DMS 273 (cell line): ENCODE data around the gene PHC2.
A peak's percentile ranks its signal among the peaks of the same experiment; 100 is the strongest.

Experiments
- DNase-seq: peaks from one replicate; lab custom pipeline; 2025; ENCODE audit not compliant: unreplicated experiment; lab: John Stamatoyannopoulos, UW

The PHC2 gene

GRCh38 chr1:33334081-33334552, 96.8 kb downstream of the PHC2 start:
- no peak for DNase-seq

GRCh38 chr1:33332881-33333280, 98.0 kb downstream of the PHC2 start:
- DNase-seq, result no peak

GRCh38 chr1:33332357-33332789, 98.5 kb downstream of the PHC2 start:
- DNase-seq, result peak; percentile 31

GRCh38 chr1:33331444-33332356, 99.2 kb downstream of the PHC2 start:
- DNase-seq, result no peak

GRCh38 chr1:33330906-33331305, 100.0 kb downstream of the PHC2 start:
- DNase-seq, result no peak

- DNase-seq, result no peak
Measured at GRCh38 chr1:33330361-33330890, 100.5 kb downstream of the PHC2 start.

- DNase-seq, result no peak
Measured at GRCh38 chr1:33329600-33330305, 101.1 kb downstream of the PHC2 start.

- DNase-seq, result no peak
Measured at GRCh38 chr1:33328817-33329216, 102.1 kb downstream of the PHC2 start.

GRCh38 chr1:33327587-33328325, 103.1 kb downstream of the PHC2 start:
- DNase-seq, result peak; percentile 48

- DNase-seq, result no peak
Measured at GRCh38 chr1:33326785-33327184, 104.1 kb downstream of the PHC2 start.

- no peak for DNase-seq
Measured at GRCh38 chr1:33324677-33325575, 106.0 kb downstream of the PHC2 start.

- DNase-seq, result no peak
Measured at GRCh38 chr1:33323663-33324477, 107.0 kb downstream of the PHC2 start.

- no peak for DNase-seq
Measured at GRCh38 chr1:33322870-33323585, 107.9 kb downstream of the PHC2 start.

GRCh38 chr1:33322109-33322508, 108.8 kb downstream of the PHC2 start:
- DNase-seq, result no peak

GRCh38 chr1:33321178-33321577, 109.7 kb downstream of the PHC2 start:
- peak; percentile 38 for DNase-seq

GRCh38 chr1:33320619-33321165, 110.2 kb downstream of the PHC2 start, which contains the start of gene A3GALT2:
TSS of gene A3GALT2 (minus strand) at chr1:33321098. CDS start at chr1:33321098, 0 bp downstream.
- DNase-seq, result no peak

GRCh38 chr1:33319949-33320618, 110.8 kb downstream of the PHC2 start:
- no peak for DNase-seq
